HG03103 (cell line): ENCODE data around the gene LRRC47.

Experiments
- ATAC-seq: cut with Tn5 transposase; IDR thresholded peaks from one replicate; pipeline ENCODE4 v1.9.1; 2021; ENCODE audit warnings: low read depth; ENCODE audit not compliant: unreplicated experiment

LRRC47 gene

GRCh38 chr1:3735027-3735681 is 61.1 kb downstream of the LRRC47 start:
- no peak for ATAC-seq

DNA sequence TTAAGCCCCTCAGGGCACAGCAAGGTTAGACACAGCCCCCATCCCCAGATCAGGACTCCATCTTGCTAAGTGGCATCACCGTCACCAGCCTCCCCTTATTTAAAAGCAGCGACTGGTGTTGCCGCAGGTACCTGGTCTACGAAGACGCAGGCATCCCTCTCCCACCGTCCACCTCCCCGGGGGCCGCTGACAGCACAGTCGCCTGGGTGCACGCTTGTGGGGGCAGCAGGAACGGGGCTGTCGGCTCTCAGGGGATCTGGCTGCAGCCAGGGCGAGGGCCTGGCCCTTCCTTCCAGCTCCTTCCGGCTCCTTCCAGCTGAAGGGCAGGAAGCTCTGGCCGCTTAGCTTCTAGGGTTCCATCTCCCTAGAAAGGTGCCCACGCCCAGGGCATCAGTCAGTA is 61.7 kb downstream of the LRRC47 start:
- no peak for ATAC-seq

DNA sequence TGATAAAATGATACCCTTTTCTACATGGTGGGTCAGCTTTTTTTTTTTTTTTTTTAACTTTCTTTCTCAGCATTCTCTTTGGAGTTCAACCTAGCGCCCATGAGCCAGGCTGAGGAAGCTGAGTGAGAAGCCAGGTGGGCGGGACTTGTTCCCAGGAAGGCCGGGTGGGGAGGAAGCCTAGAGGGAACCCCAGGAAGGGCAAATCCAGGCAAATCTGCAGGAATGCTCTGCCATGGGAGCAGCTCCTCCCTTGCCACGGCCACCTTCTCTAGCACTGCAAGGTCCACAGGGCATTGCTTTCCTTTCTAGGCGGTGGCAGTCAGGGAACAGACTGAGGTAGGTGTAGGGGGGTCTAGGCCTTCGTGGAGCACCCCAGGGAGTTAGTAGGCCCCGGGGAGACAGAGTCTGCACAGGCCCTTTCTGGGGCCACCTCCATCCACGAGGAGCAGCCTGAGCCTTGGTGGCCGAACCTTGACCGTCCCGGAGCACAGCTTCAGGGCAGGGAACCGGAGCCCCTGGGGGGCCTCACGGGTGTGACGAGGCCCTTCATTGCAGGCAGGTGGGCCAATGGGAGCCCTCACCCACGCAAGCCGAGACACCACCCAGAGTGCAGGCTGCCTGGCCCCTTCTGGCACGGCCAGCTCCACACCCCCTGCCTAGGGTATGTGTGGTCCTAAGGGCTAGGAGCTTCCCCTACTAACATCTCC is 62.3 kb downstream of the LRRC47 start:
- no peak for ATAC-seq

- ATAC-seq: no peak
Observed at GRCh38 chr1:3733094-3733882, 63.0 kb downstream of the LRRC47 start.

DNA sequence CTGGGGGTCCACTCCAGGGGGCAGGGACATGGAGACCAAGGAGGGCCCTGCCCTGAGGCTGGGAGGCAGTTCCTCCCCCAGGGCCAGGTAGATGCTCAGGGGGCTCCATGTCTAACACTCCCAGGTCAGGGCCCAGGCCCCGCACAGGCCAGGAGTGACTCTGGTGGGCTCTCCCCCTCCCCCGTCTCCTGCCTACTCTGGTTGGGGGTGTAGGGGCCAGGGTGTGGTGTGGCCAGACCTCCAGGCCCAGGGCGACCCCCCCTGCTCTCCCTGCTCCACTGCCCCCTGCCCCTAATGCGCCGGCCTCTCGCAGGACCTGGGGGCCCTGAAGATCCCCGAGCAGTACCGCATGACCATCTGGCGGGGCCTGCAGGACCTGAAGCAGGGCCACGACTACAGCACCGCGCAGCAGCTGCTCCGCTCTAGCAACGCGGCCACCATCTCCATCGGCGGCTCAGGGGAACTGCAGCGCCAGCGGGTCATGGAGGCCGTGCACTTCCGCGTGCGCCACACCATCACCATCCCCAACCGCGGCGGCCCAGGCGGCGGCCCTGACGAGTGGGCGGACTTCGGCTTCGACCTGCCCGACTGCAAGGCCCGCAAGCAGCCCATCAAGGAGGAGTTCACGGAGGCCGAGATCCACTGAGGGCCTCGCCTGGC is 63.7 kb downstream of the LRRC47 start:
- no peak for ATAC-seq

DNA sequence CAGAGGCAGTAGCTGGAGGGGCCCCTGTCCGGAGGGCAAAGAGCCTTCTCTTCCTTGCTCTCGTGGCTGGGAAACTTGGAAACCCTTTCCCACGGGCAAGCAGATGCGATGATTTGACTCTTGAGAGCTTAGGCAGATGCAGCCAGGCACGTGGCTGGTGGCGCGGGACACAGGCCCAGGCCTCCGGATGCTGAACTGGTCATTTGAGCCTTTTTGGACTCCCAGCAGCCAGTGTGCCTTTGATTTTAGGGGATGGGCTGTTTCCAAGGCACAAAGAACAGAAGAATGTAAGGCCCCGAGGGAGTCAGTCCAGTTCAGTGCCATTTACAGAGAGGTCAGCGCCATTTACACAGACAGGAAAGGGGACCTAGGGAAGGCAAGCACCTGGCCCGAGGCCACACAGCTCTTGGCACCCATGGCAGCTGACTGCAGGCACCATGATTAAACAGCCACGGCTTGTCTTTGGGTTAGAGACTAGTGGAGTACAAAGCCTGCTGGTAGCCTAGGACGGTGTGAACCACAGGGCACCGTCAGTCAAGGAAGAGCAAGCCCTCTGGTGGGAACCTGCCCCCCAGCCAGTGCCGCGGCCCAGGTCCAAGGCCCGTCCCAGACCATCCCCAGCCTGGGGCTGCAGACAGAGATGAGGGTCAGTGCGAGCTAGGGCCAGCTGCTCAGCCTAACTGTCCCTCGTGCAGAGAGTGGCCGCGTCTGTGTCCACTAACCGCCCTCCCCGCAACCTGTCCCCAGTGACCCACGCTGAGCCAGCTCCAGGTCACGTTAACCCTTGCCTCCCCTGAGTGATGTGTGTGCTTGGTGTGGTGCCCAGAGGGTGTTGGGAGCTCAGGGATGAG is 64.5 kb downstream of the LRRC47 start:
- ATAC-seq: no peak

GRCh38 chr1:3730543-3731247 is 65.6 kb downstream of the LRRC47 start:
- no peak for ATAC-seq

- no peak for ATAC-seq
Observed at GRCh38 chr1:3729594-3730542, 66.4 kb downstream of the LRRC47 start.
